ENCODE measurements around the gene ARID1B.

- TF ChIP-seq EZH2phosphoT487 (conservative IDR thresholded peaks at IDR 0.05; ENCODE audit: low read length) (no peak), CTCF (IDR thresholded peaks at IDR 0.05; ENCODE audit: insufficient read depth, low read length, poor library complexity, severe bottlenecking) (no peak)
Measured at GRCh38 chr6:157108923-157109322, 331.7 kb downstream of the ARID1B start.
